ENCODE results near the gene PRKN.

- no peak for TF ChIP-seq CTCF (IDR thresholded peaks at IDR 0.05; ENCODE audit: low read length)
- no peak for TF ChIP-seq EZH2 (optimal IDR thresholded peaks at IDR 0.05; ENCODE audit: low read depth, low read length)
These were observed 14.9 kb downstream of the PRKN start for GRCh38 chr6:162712694-162713093.
